Hepatic stellate cell (primary cell): ENCODE data around the gene ADAMTSL3.

Experiments
- DNase-seq: peaks from one replicate; pipeline ENCODE4 v3.0.0; 2011; ENCODE audit warnings: low spot score

ADAMTSL3 gene

DNA sequence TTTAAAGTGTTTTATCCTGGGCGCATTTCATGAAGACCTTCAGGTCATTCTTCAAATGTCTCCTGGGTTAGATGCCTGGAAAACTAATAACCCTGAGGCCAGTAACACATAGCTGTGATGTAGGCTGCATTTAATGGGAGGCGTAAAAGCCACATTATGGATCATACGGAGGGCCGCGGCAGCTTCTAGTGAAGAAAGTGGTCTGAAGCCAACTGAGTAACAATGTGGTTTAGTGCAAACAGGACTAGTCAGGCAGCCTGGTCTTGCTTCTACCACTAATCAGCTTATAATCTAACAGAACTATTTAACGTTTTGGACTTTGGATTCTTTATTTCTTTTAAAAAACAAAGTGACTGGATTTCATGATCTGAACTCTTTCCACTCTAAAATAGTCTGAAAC lies 54.4 kb downstream of the ADAMTSL3 start:
- DNase-seq = no peak

DNA sequence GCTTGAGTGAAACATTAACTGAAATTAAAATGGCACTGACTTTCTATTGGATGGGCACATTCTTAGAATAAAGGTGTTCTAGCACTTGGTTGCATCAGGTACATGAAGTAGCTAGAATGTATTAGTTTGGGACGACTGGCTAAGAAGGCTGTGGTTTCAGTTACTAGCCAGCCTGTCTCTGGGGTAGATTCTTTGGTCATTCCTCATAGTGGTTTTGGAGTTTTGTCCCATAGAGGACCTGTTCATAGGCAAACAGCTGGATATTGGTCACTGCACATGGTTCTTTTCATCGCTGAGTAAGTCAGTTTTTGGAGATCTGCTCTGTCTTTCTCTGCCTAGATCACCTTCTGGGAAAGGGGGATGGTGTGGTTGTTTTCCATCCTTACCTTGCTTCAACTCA lies 55.3 kb downstream of the ADAMTSL3 start:
- peak; percentile 15 for DNase-seq

DNA sequence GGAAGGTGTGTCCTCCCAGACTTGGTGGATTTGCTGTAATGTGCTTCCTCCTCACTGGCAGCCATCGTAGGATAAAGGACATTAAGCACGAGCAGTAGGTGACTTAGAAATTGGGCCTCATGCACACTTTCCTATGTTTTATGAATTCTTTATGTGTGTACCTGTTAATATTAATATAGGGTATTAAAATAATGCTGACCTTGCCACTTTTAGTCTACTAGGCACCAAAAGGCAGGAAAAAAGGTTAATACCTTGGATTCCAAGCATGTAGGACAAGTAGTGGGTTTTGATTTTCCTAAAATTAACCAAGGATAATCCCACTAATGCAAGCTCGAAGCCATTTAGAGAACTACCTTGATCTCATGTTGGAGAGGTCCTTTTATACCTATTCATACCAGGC lies 55.9 kb downstream of the ADAMTSL3 start:
- no peak for DNase-seq

DNA sequence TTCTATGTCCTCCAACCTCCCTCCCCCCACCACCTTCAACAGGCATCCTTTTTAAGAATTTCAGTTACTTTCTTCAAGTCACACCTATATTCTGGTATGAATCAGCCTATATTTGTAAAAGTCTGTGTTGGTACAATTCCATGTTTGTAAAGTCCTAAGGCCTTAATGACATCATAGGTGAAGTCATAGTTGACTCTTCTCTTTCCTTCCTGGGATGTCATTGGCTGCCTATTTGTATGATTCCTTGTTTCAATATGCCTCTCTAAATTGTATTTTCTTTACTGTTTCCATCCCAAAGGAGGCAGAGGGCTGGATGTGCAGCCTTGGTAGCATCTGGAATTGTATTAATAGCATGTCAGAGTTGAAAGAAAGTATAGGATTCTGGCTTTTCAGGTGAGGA lies 56.5 kb downstream of the ADAMTSL3 start:
- DNase-seq = no peak

DNA sequence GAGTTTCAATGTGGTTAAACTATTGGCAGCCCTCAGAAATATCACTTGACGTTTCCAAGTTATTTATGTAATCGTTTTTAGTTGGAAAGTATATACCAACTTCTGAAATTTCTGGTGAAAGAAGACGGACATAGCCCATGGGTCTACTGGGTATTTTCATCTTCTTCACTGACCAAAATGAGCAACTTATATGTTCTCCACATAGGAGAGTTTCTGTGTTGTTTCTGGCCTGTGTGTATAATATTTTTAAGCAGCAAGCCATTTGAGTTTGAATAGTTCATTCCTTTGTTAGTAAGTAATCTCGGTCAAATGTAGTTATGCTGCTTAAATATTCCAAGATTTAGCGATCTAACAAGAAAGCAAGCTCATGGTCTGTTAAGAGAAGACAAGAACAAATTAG lies 57.3 kb downstream of the ADAMTSL3 start:
- DNase-seq = no peak

DNA sequence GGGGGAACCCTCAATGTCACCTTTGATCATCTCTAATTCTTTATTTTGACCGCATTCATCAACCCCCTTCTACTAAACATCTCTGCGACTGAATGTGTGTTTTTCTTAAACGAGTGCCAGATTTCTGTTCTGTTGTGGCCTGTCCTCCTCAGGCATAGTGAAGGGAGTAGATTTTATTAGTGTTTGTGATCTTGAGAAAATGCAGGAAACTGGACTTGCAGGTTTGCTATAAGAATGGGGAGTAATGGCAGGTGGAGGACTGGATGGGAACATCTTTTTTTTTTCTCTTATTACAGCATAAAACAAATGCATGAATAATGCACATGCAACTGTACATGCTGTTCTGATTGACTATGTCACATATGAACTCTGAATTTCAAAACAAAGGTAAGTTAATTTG lies 59.3 kb downstream of the ADAMTSL3 start:
- DNase-seq = no peak

DNA sequence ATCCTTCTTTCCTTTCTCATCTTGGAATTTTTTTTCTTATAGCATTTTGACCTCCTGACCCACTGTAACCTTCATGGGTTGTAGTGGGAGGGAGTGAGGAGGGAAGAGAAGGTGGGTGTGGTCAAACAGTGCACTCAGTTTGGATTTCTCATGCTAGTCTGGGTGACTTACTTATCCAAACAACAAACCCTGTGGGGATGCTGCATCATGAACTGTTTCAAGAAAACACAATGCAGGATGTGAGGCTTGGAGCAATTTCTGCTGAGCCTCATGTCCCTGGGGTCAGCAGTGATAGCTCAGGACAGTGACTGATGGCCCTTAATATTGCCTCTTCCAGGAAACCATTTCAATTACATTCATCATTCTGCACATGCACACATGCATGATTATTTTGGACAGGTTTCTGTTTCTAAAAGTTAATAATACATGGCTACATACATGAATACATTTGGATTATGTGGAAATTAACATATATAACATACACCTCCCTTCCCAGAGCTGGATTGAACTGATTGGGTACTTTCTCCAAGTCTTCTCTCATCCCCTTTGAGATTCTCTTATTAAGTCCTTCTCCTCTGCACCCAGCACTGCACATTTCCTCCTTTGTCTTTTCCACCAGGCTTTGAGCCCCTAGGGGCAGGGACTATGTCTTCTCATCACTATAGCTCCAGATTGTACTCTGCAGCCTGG lies 61.2 kb downstream of the ADAMTSL3 start:
- DNase-seq = no peak

DNA sequence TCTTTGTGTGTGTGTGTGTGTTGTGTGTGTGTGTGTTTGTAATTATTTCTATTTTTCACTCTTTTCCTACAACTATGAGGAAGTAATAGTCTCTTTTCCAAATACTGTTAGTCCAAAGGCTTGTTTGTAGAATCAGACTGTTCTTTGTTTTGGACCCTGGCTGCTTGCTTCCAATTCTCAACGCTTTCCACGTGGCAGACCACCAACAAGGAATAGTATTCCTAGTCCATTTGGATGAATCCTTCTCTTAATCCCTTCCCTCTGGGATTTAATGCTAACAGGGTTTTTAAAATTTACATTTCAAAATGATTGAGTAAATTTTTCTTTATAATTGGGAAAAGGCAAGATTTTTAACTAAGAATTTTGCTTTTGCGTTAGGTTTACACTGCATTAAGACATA lies 62.7 kb downstream of the ADAMTSL3 start:
- no peak for DNase-seq

DNA sequence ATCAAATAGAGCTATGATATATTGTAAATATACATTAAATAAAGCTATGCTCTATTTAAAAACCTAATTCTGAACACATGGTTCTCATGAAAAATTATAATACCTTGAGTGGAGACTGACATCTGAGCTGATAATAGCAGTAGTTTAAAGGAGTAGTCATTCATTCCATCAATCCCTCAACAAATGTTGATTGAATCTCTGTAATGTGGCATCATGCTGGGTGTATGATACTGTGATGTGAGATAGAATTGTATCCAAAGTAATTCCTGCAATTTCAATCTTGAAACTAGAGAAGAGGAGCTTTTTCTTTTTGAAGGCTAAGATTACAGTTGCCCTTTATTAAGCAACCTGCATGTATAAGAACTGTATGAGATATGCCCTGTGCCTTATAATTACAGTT lies 63.1 kb downstream of the ADAMTSL3 start:
- no peak for DNase-seq

DNA sequence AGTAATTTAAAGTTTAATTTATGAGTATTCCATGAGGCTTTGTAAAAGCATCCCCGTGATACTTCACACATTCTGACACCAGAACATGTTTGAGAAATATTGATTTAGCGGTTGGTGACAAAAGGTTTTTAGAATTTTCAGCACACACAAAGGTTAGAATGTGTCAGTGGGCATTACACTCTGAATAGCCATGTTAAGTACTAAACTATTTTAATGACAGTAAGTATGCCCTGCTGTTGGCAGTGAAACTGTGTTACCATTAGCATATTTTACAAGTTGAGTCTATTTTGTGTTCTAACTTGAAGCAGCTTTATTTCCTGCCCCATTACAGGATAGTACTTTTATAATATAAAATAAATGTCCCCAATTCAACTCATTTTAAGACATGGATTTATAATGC lies 66.5 kb downstream of the ADAMTSL3 start:
- no peak for DNase-seq

DNA sequence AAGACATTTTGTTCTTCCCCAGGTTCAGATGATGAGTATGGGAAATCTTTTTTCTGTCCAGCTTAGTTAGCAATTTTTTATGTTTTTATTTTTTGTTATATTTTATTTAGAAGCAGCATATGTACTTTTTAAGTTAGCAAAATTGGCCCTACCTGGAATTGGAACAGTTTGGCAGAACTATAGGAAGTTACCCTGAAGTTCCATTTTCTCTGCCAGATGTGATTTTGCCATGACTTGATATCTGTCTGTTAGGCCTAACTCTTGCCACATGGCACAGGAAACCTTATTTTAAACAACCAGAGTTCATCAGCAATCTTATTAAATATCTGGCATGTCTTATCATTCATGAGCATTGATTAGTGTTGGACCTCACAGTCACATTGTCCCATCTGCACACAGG lies 67.1 kb downstream of the ADAMTSL3 start:
- DNase-seq = no peak

DNA sequence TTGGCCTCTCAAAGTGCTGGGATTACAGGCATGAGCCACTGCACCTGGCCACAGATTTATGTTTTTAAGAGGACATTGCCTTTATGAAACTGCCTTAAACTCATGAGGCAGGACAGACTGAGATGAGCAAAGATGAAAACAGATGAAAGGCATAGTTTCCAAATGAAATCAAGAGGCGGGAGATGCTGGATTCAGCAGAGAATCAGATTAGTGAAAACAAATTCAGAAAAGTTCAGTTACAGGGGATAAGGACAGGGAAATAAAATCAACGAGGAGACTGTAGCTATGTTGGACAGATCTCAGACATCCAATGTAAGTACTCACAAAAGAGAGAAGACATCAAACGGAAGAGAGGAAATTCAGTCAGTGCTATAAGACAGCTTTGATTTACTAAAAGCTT lies 68.1 kb downstream of the ADAMTSL3 start:
- no peak for DNase-seq

DNA sequence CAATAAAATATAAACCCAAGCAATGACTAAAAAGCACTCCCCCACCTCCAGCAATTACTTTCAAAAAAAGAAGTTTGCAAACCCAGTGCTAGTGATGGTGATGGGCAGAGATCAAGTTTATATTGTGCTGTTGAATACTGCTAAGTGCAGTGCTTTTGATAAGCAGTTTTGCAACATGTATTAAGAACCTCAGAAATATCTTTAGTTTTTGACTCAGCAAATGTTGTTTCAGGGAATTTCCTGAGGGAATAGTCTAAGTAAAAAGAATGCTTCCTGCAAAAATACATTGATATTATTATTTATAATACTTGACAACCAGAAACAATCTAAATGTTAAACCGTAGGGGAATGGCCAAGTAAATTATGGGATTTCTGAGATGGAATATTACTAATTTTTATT lies 69.3 kb downstream of the ADAMTSL3 start:
- DNase-seq = no peak

DNA sequence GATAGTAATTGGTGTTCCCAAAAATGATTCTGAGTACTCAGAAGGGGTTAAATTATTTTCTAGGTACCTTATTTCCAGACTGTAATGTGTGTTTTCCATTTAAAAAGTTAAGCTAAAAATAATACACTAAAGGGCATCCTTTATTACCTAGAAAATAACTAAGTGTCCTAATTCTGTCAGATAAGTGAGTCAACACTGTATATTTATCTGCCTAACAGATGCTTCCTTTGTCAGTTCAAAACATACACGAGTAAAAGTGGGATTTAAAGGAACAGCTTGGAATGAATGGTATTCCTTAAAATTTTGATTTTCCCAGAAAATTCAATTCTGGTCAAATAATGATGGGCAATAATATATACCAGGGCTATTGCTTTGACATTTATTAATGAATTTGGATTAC lies 78.3 kb downstream of the ADAMTSL3 start:
- DNase-seq = no peak

DNA sequence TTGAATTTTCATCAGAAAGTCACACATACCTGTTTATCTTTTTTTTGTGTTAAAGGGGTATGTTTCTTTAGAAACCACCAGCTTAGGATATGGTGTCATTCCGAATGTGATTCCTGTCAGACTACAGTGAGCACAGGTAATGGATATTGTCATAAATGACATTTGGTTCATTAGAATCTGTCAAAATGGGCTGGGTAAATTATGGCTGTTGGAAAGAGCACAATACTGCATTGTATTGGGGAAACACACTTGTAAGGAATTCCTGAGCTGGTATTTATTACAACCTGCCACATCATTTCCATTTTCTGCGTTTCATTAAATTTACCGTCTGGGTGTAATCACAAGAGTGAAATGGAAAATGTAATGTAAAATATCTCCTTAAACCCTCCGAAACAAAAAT lies 78.8 kb downstream of the ADAMTSL3 start:
- no peak for DNase-seq

DNA sequence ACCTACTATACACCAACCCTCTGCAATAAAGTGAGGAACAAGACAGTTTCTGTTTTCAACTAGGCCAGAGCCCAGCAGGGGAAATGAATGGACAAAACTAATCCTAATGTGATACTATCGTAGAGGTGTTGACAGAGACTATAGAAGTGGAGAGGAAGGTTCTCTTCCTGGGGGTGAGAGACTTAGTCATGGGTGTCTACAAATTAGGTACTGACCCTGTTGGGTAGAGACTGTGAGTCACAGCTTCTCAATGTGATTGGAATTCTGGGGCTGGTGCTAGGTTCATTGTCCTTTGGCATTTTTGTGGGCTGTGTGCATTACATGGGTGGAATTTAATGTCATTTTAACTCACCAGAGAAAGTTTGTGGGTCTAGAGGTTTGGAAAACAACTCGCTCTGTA lies 79.3 kb downstream of the ADAMTSL3 start:
- DNase-seq = peak; percentile 7

DNA sequence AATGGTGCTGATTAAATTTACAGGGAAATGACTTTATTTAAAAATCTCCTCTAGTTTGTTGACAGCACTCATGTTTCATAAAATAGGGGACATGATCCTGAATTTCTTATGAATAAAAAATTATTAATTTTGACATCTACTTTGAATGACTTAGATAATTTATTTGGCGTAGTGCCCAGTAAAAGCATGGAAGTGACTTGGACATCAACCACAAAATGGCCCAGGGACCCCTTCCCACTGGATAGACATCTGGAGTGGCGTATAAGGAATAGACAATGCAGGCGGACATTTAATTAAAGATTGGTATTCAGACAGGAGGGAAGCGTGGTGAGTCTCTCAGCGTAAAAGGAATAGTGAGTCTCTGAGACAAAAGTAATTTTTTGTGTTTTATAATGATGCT lies 79.8 kb downstream of the ADAMTSL3 start:
- DNase-seq = no peak

DNA sequence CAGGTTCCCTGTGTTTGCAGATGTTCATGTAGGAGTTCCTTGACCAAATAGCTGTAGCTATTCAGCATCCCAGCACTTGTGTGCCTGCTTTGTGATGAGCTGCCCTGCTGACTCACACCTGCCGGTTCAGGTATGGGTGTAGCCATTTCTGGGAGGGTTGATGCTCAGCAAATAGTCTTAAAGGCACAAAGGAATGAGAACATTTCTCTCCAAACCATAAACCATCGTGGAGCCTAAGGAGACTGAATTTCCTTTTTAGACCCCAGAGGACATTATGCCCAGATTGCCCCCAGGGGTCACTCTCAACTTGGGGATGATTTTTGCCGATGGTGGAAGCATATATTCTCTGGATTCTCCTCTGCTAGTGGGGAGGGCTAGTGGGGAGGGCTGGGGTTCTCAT lies 80.6 kb downstream of the ADAMTSL3 start:
- no peak for DNase-seq

DNA sequence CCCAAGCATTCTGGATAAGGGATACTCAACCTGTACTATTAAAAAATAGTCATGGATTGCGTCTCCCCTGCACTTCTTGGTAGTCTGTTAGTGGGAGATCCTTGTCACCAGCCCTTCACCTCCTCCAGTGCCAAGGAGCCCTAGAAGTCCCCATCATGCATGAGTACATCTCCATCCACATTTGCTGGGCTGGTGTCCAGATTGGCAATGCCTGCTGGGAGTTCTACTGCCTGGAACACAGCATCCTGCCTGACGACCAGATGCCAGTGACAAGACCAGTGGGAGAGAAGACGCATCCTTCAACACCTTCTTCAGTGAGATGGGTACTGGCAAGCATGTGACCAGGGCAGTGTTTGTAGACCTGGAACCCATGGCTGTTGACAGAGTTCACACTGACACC lies 85.7 kb downstream of the ADAMTSL3 start:
- no peak for DNase-seq

DNA sequence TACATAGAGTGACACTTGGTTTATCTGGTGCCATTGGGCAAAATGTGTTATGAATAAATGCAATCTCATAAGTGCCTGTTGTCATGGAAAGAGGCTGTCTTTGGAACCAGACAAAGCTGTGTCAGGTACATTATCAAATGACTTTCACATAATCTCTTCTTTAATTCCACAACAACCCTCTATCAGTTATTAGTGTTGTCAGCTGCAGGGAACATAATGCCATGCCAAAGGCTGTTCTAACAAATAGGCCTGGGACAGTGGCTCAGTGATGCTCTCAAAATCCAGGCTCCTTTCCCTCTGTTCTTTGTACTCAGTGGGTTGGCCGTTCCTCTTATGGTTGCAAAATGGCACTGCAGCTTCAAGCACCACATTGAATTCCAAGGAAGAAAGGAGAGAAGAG lies 91.8 kb downstream of the ADAMTSL3 start:
- no peak for DNase-seq

DNA sequence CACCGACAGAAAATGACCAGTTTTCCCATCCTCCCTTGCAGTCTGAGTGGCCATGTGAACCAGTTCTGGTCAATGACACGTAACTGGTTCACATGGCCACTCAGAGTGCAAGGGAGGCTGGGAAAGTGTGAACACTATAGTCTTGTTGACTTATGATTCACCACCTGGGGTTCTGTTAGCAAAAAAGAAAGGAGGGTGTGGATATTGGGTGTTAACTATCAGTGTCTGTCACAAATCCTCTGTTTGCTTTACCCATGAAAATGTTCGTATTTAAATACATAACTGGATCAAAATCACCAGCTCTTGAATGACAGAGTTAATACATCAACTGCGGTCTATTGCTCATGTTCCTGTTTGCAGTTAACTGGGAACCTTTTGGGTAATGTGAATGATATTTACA lies 92.3 kb downstream of the ADAMTSL3 start:
- no peak for DNase-seq

DNA sequence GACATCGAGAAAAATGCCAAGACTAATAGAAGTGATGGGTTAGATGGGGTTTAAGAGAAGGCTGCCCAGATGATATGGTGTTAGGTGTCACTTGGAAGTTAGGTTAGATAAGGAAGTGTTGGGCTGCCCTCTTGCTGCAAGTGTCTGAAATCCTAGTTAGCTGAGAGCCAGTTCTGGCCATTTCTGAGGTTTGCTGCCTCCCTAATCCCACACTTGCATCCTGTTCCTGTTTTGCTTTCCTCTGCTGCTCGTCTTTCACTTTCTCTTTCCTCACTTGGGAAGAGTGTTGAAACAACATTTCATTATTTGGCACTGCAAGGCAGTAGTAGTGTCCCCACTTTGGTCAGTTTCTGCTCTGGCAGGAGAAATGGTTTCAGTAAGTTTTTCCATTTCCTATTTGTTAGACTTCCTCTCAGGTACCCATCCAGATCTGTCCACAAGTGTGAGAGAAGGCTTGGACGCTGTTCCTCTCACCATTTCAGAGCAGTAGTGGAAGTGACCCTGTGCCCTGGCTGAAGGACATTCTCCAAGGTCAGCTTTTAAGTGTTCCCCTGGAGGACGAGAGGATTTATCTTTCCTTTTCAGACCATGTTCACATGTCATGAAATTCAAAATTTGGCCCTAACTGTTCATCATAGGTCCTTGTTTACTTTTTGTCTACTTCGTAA lies 93.3 kb downstream of the ADAMTSL3 start:
- peak; percentile 8 for DNase-seq

DNA sequence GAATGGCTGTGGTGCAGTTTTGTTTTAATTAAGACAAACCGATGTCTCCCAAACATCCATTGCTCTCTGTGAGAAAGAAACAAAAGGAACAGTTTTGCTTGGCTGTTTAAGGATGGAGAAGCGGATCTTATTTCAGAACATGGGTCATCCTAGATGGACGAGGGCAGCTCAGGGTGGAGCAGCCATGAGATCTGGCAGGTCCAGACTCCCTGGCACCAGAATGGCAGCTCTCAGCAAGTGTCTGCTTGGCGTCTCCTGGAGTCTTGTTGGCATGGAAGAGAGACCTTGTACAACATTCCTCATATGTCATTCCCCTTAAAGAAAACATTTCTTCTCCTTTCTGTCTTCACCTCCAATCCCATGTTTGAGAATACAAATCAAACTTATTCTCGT lies 93.8 kb downstream of the ADAMTSL3 start:
- DNase-seq = no peak

DNA sequence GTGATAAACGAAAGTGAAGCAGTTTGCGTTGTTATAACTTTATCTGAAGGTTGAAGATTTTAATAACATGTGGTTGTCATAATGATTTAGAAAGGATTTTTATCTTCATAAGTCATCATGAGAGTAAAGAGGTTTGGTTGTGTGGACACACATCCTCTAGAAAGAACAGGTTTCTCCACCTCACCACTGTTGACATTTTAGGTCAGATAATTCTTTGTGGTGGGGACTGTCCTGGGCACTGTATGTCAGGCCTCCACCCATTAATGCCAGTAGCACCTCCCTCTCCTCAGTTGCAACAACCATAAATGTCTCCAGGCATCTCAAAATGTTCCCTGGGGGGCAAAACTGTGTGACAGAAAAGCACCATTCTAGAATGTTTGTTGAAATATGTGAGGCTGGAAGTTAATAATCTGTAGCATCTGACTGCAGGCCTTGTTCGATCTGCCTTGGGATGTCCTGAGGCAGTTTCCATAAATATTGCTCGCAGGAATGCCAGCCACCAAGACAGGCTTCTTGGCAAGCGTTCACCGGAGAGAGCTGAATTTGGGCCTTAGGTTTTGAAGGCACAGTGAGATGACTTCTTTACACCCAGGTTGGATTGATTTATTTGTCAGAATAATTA lies 100.1 kb downstream of the ADAMTSL3 start:
- no peak for DNase-seq
